Thyroid gland (tissue), 4 donors: ENCODE data around the gene ZNF266.

Source experiments
- POLR2A ChIP-seq, 2 donors: fragments of 450-650 bp; IDR thresholded peaks; one replicate each; pipeline ENCODE4 v1.6.1; 2017; ENCODE audit warnings: antibody characterized with exemption in 2 of 2, mild to moderate bottlenecking in 2 of 2, moderate library complexity in 1 of 2
- TF ChIP-seq, protein P1 (sequence below), 6 experiments: fragments of 200-600 bp in 3 of 6; fragments of 450-650 bp in 3 of 6; sonication (generic) in 3 of 6; IDR thresholded peaks; one replicate each; pipeline ENCODE4 v1.5.1; 2016 to 2019; ENCODE audit warnings: antibody characterized with exemption in 6 of 6, mild to moderate bottlenecking in 2 of 6, inconsistent platforms in 1 of 6, moderate library complexity in 1 of 6

DNA sequence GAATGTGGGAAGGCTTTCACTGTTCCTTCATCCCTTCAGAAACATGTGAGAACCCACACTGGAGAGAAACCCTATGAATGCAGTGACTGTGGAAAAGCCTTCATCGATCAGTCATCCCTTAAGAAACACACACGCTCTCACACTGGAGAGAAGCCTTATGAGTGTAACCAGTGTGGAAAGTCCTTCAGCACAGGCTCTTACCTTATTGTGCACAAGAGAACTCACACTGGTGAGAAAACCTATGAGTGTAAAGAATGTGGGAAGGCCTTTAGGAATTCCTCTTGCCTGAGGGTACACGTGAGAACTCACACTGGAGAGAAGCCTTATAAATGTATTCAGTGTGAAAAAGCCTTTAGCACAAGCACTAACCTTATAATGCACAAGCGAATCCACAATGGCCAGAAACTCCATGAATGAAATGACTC lies 54.0 kb downstream of the ZNF266 start:
- TF ChIP-seq, protein P1, sequence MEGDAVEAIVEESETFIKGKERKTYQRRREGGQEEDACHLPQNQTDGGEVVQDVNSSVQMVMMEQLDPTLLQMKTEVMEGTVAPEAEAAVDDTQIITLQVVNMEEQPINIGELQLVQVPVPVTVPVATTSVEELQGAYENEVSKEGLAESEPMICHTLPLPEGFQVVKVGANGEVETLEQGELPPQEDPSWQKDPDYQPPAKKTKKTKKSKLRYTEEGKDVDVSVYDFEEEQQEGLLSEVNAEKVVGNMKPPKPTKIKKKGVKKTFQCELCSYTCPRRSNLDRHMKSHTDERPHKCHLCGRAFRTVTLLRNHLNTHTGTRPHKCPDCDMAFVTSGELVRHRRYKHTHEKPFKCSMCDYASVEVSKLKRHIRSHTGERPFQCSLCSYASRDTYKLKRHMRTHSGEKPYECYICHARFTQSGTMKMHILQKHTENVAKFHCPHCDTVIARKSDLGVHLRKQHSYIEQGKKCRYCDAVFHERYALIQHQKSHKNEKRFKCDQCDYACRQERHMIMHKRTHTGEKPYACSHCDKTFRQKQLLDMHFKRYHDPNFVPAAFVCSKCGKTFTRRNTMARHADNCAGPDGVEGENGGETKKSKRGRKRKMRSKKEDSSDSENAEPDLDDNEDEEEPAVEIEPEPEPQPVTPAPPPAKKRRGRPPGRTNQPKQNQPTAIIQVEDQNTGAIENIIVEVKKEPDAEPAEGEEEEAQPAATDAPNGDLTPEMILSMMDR (IDR thresholded peaks at IDR 0.05): no peak
- TF ChIP-seq POLR2A (IDR thresholded peaks at IDR 0.05): no peak
